HG03066 (cell line): Measurements from ENCODE around the gene DNAH11.
A peak's percentile ranks its signal among the peaks of the same experiment; 100 is the strongest.

Experiments used
- ATAC-seq: cut with Tn5 transposase; IDR thresholded peaks from one replicate; pipeline ENCODE4 v1.9.1; 2021; ENCODE audit warnings: low read depth; ENCODE audit not compliant: unreplicated experiment

DNAH11 gene

GRCh38 chr7:21550076-21550475 is 7.2 kb downstream of the DNAH11 start:
- no peak for ATAC-seq

GRCh38 chr7:21550821-21551531 is 8.1 kb downstream of the DNAH11 start:
- no peak for ATAC-seq

- no peak for ATAC-seq
Measured at GRCh38 chr7:21562385-21562784, 19.5 kb downstream of the DNAH11 start.

GRCh38 chr7:21565614-21566013 is 22.8 kb downstream of the DNAH11 start:
- ATAC-seq, result no peak

- no peak for ATAC-seq
Measured at GRCh38 chr7:21566094-21566493, 23.3 kb downstream of the DNAH11 start.

- ATAC-seq, result no peak
Measured at GRCh38 chr7:21568762-21569161, 25.9 kb downstream of the DNAH11 start.

GRCh38 chr7:21572331-21573313 is 29.8 kb downstream of the DNAH11 start:
- no peak for ATAC-seq

GRCh38 chr7:21579341-21580072 is 36.7 kb downstream of the DNAH11 start:
- no peak for ATAC-seq

- peak; percentile 53 for ATAC-seq
Measured at GRCh38 chr7:21580073-21580521, 37.3 kb downstream of the DNAH11 start.

- no peak for ATAC-seq
Measured at GRCh38 chr7:21585070-21585724, 42.4 kb downstream of the DNAH11 start.

- no peak for ATAC-seq
Measured at GRCh38 chr7:21587139-21587784, 44.4 kb downstream of the DNAH11 start.

GRCh38 chr7:21596801-21597200 is 54.0 kb downstream of the DNAH11 start:
- no peak for ATAC-seq

- no peak for ATAC-seq
Measured at GRCh38 chr7:21603462-21603861, 60.6 kb downstream of the DNAH11 start.

GRCh38 chr7:21603972-21604749 is 61.3 kb downstream of the DNAH11 start:
- ATAC-seq, result no peak

GRCh38 chr7:21605008-21605585 is 62.3 kb downstream of the DNAH11 start:
- ATAC-seq, result no peak

GRCh38 chr7:21608465-21608864 is 65.6 kb downstream of the DNAH11 start:
- ATAC-seq, result no peak

- no peak for ATAC-seq
Measured at GRCh38 chr7:21611129-21611528, 68.3 kb downstream of the DNAH11 start.

GRCh38 chr7:21616091-21616490 is 73.3 kb downstream of the DNAH11 start:
- ATAC-seq, result no peak
